AG10803 (cell line): ENCODE results near the gene EDIL3.
A peak's percentile ranks its signal among the peaks of the same experiment; 100 is the strongest.
"Not testable (repeated sequence)": the region's sequence is repeated elsewhere in the genome, so short reads cannot be mapped to it uniquely, and the experiment has no call there.

ENCODE experiments used
- DNase-seq: peaks from one replicate; pipeline ENCODE4 v3.0.0; 2010; ENCODE audit warnings: low read depth
- H3K4me3 ChIP-seq: 2 replicates; pipeline ENCODE4 v1.5.1; 2011; ENCODE audit warnings: mild to moderate bottlenecking, low read length, control low read depth
- TF ChIP-seq, protein P1 (sequence below): conservative IDR thresholded peaks from 2 replicates; pipeline ENCODE4 v1.5.1; 2011; ENCODE audit warnings: mild to moderate bottlenecking, low read length, control low read depth, inconsistent platforms

The EDIL3 gene

DNA sequence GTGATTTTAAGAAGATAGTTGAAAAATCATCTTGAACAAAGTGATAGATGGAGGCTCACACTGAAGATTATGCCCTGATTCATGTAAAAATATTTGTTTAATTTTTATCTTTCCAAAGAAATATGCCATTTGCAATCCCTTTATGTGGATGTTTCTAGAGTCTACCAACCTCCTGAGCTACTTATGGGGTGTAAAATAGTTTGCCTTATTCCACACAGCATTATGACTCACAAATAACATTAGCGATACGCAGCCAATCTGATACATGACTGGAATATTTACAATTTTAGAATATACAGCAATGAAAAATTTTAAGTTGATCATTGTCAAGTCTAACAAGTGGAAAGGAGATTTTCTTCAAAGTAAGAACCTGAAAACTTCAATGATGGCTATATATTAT is 327.5 kb downstream of the EDIL3 start:
- DNase-seq = no peak
- H3K4me3 ChIP-seq = no peak overlapping the region
- TF ChIP-seq, protein P1, sequence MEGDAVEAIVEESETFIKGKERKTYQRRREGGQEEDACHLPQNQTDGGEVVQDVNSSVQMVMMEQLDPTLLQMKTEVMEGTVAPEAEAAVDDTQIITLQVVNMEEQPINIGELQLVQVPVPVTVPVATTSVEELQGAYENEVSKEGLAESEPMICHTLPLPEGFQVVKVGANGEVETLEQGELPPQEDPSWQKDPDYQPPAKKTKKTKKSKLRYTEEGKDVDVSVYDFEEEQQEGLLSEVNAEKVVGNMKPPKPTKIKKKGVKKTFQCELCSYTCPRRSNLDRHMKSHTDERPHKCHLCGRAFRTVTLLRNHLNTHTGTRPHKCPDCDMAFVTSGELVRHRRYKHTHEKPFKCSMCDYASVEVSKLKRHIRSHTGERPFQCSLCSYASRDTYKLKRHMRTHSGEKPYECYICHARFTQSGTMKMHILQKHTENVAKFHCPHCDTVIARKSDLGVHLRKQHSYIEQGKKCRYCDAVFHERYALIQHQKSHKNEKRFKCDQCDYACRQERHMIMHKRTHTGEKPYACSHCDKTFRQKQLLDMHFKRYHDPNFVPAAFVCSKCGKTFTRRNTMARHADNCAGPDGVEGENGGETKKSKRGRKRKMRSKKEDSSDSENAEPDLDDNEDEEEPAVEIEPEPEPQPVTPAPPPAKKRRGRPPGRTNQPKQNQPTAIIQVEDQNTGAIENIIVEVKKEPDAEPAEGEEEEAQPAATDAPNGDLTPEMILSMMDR = no peak

DNA sequence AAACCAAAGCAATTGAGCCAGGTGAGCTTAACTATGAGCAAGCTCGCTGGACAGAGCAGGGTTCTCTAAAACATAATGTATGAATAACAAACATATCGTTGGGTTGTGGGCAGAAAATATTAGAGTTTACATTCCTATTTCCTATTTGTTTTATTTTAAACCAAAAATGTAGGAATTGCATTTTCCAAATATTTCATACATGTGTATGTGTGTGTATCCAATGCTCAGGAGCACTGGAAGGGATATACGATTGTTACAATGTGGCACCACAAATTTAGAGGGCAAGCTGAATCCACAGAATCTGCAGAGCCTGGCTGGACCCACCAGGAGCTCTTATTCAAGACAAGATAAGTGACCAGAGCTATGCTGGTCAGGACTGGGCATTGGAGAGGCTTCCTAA is 338.7 kb downstream of the EDIL3 start:
- no peak for DNase-seq
- TF ChIP-seq, protein P1 = no peak
- H3K4me3 ChIP-seq = no peak overlapping the region

DNA sequence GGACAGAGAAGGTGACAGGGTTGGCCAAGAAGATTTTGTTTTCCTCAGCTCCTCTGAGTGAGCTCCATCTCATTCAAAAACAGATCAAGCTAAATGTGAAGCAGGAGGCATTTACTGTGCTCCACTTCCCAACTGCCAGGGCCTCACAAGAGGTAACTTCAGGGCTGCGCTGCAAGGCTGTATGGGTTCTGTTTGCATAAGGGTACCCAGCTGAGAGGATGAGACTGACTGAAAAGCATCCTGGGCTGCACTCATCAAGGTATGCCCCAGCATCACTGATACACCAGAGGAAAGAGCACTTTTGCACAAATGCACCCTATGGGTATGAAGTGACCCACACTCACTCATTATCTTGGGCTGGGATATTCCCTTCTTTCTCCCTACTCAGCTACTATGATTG is 347.8 kb downstream of the EDIL3 start:
- H3K4me3 ChIP-seq = no peak overlapping the region
- TF ChIP-seq, protein P1 = no peak
- DNase-seq = no peak

DNA sequence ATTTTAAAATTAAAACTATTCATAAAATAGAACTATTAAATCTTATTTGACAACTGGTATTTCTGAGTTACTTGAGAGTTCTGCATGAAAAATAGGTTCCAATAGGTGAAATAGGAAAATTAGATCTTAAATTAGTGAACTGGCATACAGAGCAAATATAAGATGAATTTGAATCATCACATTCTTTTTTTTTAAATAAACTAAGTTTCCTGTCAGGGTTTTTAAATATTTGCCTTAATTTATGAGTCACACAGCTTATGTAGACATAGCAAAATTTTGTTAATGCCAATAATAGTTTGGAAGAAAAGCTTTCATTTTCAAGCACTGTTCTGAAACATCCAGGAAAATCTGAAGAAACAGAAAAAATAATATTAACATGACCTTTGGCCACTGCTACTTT is 352.4 kb downstream of the EDIL3 start:
- TF ChIP-seq, protein P1 = no peak
- no peak overlapping the region for H3K4me3 ChIP-seq
- peak; percentile 38 for DNase-seq

DNA sequence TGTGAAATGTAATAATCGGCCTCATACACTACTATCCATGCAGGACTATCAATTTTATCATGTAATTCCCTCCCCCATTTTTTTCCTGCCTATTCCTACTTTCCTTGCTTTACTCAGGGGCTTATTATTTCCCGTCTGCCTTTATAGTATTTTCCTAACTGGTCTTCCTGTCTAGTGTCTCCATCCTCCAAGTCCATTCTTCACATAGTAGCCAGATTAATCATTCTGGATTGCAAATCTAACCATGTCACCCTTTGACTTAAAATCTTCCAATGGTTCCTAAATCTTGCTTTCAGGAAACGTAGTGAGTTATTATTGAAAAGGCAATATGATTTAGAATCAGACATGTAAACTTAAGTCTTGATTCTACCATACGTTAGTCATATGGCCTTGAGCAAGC is 356.6 kb downstream of the EDIL3 start:
- H3K4me3 ChIP-seq = no peak overlapping the region
- TF ChIP-seq, protein P1 = no peak
- peak; percentile 58 for DNase-seq

DNA sequence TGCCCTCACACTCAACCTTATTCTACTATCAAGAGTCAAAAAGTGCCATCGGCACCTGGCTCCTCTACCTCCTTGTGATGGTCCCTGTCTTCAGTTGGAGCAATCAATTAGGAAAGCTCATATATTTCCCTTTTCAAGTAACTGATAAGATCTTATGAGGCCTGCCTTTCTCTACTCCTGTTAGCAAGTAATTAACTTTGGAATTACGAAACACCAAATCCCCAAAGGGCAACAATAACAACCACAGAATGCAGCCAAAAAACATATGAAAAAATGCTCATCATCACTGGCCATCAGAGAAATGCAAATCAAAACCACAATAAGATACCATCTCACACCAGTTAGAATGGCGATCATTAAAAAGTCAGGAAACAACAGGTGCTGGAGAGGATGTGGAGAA is 366.2 kb downstream of the EDIL3 start:
- DNase-seq, H3K4me3 ChIP-seq: not testable (repeated sequence)

DNA sequence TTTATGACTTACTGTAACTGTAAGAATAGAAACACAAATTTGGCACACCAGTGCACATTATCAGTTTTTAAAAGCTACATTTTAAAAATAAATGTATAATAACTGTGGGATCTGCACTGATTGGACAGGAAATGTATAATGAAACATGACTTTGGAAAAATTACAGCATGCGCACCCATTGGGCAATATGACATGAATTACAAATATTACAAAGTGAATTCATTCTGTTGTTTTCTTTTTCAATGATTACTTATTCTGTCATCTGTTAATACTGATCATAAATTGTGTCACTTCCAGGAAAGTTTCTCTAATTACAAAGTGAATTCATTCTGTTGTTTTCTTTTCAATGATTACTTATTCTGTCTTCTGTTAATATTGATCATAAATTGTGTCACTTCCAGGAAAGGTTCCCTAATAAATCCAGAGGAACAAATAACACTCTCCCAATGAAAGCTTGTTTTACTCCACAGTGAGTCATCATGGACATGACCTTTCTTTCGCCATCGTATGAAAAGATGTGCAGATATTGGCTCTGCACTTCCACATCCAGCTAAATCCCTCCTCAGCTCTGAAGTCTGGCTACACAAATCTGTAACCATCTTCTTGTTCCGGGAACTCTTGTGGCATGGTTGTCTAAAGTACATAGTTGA is 367.0 kb downstream of the EDIL3 start:
- no peak overlapping the region for H3K4me3 ChIP-seq
- DNase-seq = no peak
- TF ChIP-seq, protein P1 = no peak

DNA sequence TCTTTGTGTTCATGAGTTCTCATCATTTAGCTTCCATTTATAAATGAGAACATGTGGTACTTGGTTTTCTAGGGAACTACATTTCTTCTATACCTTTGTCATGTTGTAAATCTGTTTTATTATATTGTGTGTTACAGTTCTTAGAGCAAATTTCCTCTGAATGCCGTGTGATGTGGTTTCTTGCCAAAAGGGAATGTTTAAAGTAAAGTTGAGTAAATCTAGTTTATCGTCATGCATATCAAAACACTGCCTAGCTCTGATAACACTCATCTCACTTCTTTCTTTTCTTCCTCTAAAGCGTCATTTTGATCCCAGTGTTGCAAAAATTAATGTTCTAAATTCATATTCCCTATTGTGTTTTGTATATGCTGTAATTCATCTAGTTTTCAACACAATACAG is 368.6 kb downstream of the EDIL3 start:
- H3K4me3 ChIP-seq = no peak overlapping the region
- peak; percentile 8 for DNase-seq
- TF ChIP-seq, protein P1 = no peak
